SH-SY5Y (cell line): ENCODE data around the gene CD81.

Experiments
- GATA2 ChIP-seq: IDR thresholded peaks from 2 replicates; pipeline ENCODE4 v1.6.1; 2011; ENCODE audit warnings: mild to moderate bottlenecking, low read depth, low read length
- GATA3 ChIP-seq: IDR thresholded peaks from 2 replicates; pipeline ENCODE4 v1.6.1; 2011; ENCODE audit warnings: low read depth, mild to moderate bottlenecking, low read length, moderate library complexity

GRCh38 chr11:2441171-2441570, 64.1 kb downstream of the CD81 start:
- TF ChIP-seq GATA3 (no peak), GATA2 (no peak)
